ENCODE data around the gene SLC5A5. TPM values are rescaled to one million over a fixed set of nuclear protein-coding genes. Genes with fewer than 3 reads are reported as not detected.
A peak's percentile ranks its signal among the peaks of the same experiment; 100 is the strongest.

The SLC5A5 gene
- total and polyA plus RNA-seq, 2 of the 8 experiments (the other 6 are each of a cell fraction or from before 2014, with no cell fraction given), result 1.5 to 1.8 TPM

DNA sequence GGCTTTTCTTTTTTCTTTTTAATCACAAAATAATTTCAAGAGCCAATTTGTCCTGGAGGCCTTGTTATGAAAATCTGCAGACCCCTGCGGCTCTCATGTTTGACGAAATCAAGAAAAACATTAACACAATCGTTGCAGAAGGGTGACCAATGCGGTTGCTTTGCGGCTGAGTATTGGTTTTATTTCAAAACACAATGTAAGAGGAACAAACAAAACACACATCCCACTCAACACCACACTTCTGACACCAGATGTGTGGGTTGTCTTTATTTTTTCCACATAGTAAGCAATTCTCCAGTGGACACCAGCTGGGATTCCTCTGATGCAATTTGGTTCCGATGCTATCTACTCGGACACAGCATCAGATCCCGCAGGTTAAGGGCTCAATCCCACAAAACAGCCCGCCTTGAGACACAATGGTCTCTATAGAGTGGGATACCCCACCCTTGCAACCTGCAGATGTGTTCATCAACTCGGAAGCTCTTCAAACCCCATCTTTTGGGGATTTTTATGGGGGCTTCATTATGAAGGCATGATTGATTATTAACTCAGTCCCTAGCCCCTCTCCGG is 39.1 kb downstream of the SLC5A5 start:
- H3K56ac ChIP-seq (replicated peaks; ENCODE audit: insufficient read length, low read depth, low read length), result no peak overlapping the region
- FAIRE-seq, result peak; percentile 60
- TF ChIP-seq, protein P1, sequence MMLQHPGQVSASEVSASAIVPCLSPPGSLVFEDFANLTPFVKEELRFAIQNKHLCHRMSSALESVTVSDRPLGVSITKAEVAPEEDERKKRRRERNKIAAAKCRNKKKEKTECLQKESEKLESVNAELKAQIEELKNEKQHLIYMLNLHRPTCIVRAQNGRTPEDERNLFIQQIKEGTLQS (IDR thresholded peaks at IDR 0.05; ENCODE audit: insufficient read depth, low read depth, low read length), result no peak
- TF ChIP-seq SIN3A (conservative IDR thresholded peaks at IDR 0.05 in 1 of 2, IDR thresholded peaks at IDR 0.05 in 1 of 2; ENCODE audit: low read depth in 1 of 2, low read length in 2 of 2) (no peak), GTF2F1 (IDR thresholded peaks at IDR 0.05; ENCODE audit: borderline replicate concordance, low read depth, low read length) (no peak), BACH1 (IDR thresholded peaks at IDR 0.05; ENCODE audit: low read length) (no peak), EGR1 (IDR thresholded peaks at IDR 0.05; ENCODE audit: borderline replicate concordance, low read depth, low read length) (no peak), NANOG (IDR thresholded peaks at IDR 0.05; ENCODE audit: insufficient read depth, low read depth, low read length, poor library complexity, severe bottlenecking) (no peak), HDAC6 (IDR thresholded peaks at IDR 0.05; ENCODE audit: low read depth, low read length) (no peak), HDAC2 (IDR thresholded peaks at IDR 0.05; ENCODE audit: borderline replicate concordance in 1 of 2, low read depth in 2 of 2, low read length in 2 of 2) (no peak), POLR2A (IDR thresholded peaks at IDR 0.05; ENCODE audit: control extremely low read depth in 1 of 2, low read depth in 2 of 2, low read length in 2 of 2) (no peak)
- TF ChIP-seq, protein P2, sequence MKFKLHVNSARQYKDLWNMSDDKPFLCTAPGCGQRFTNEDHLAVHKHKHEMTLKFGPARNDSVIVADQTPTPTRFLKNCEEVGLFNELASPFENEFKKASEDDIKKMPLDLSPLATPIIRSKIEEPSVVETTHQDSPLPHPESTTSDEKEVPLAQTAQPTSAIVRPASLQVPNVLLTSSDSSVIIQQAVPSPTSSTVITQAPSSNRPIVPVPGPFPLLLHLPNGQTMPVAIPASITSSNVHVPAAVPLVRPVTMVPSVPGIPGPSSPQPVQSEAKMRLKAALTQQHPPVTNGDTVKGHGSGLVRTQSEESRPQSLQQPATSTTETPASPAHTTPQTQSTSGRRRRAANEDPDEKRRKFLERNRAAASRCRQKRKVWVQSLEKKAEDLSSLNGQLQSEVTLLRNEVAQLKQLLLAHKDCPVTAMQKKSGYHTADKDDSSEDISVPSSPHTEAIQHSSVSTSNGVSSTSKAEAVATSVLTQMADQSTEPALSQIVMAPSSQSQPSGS (IDR thresholded peaks at IDR 0.05; ENCODE audit: low read length), result no peak

More for the DNA sequence above, 39.1 kb downstream of the SLC5A5 start:
- Histone ChIP-seq H2BK120ac (replicated peaks; ENCODE audit: low read depth, low read length) (no peak overlapping the region), H4K20me1 (replicated peaks in 1 of 2; ENCODE audit: control insufficient read depth in 1 of 2, insufficient read depth in 2 of 2, low read length in 2 of 2) (no peaks in the 10 kb centered on the region), H3K4me2 (ENCODE audit: insufficient read depth in 1 of 2, low read depth in 2 of 2, low read length in 2 of 2) (no peak overlapping the region), H3K27me3 (replicated peaks in 1 of 4; ENCODE audit: control insufficient read depth in 3 of 4, extremely low read depth in 1 of 4, insufficient read depth in 3 of 4, low read length in 3 of 4) (no peaks in the 10 kb centered on the region), H2BK5ac (ENCODE audit: low read depth, low read length) (no peak overlapping the region), H3K14ac (ENCODE audit: insufficient read length) (no peak overlapping the region), H3K79me1 (ENCODE audit: low read depth, low read length) (no peaks in the 10 kb centered on the region), H3K4me1 (replicated peaks in 1 of 4; ENCODE audit: control insufficient read depth in 3 of 4, insufficient read depth in 4 of 4, low read length in 3 of 4) (peaks cover 0 to 2% (median 0%) of the 10 kb centered on the region in 4 experiments; a peak in 3 of 7 replicates), H2BK12ac (ENCODE audit: low read depth, low read length) (no peak overlapping the region), H3K23ac (ENCODE audit: insufficient read length) (no peak overlapping the region), H2AK5ac (ENCODE audit: low read depth, low read length) (no peak overlapping the region), H3K36me3 (ENCODE audit: control insufficient read depth in 2 of 4, insufficient read depth in 4 of 4, low read length in 3 of 4) (no peaks in the 10 kb centered on the region), H3K9me3 (ENCODE audit: insufficient read depth in 2 of 2, low read depth in 1 of 2, low read length in 1 of 2) (peaks cover 7 to 13% of the 10 kb centered on the region in 2 experiments; a peak in 3 of 4 replicates), H3K27ac (ENCODE audit: low read depth, low read length) (no peak overlapping the region), H3K4ac (replicated peaks; ENCODE audit: insufficient read length, low read depth, low read length) (no peak overlapping the region), H2BK20ac (ENCODE audit: low read length) (peak overlapping the region; percentile 61; the same call in 1 of the 2 replicates), H4K91ac (replicated peaks; ENCODE audit: insufficient read length, low read length) (no peak overlapping the region), H3K4me3 (ENCODE audit: extremely low read depth in 1 of 4, insufficient read depth in 2 of 4, low read depth in 3 of 4, low read length in 4 of 4) (no peak overlapping the region), H3K9ac (replicated peaks in 1 of 4; ENCODE audit: extremely low read depth in 1 of 4, low read depth in 3 of 4, low read length in 3 of 4) (no peak overlapping the region), H2AFZ (ENCODE audit: low read length) (0 out of 2 replicates have a peak overlapping the region, but pooled peaks have one; percentile 67), H4K8ac (ENCODE audit: extremely low read depth, insufficient read depth, low read length) (no peak overlapping the region), H3K23me2 (ENCODE audit: low read depth, low read length) (no peaks in the 10 kb centered on the region), H3K79me2 (ENCODE audit: control insufficient read depth in 1 of 2, insufficient read depth in 2 of 2, low read length in 2 of 2) (no peaks in the 10 kb centered on the region), H4K5ac (ENCODE audit: insufficient read length, low read depth, low read length) (no peak overlapping the region), H3K18ac (ENCODE audit: extremely low read depth, low read length) (no peak overlapping the region), H2BK15ac (ENCODE audit: low read length) (no peak overlapping the region)
- WGBS, 2 experiments (ENCODE audit: extremely low coverage in 1 of 2, insufficient coverage in 1 of 2, insufficient read length in 1 of 2, insufficient replicate concordance in 2 of 2, low coverage in 1 of 2, low lambda C conversion rate in 2 of 2, missing lambda C conversion rate in 1 of 2), result 89% methylated on average over 11 of the region's 11 CpGs; no CpG with 5 or more reads in 1 of the 2 experiments
- ChIA-PET POLR2A (ENCODE audit: partially characterized antibody) (no interaction called here), CTCF (ENCODE audit: partially characterized antibody) (interaction anchor here (0.5 to 1.4 kb wide), 3 partner anchors 22 to 247 kb away, joined by 3 to 5 read pairs (median 3); partner anchors contain the start of gene CCDC124)
- no peak for DNase-seq (ENCODE audit: low read depth in 1 of 2, low spot score in 2 of 2)
